IPS-15b (cell line): Measurements from ENCODE around the gene D2HGDH.
"Not testable (repeated sequence)": the region's sequence is repeated elsewhere in the genome, so short reads cannot be mapped to it uniquely, and the experiment has no call there.

Source experiments
- H3K27me3 ChIP-seq: one replicate; pipeline ENCODE4 v1.6.1; 2013; ENCODE audit warnings: low read length; ENCODE audit not compliant: control insufficient read depth, insufficient read depth
- H3K36me3 ChIP-seq: one replicate; pipeline ENCODE4 v1.6.1; 2013; ENCODE audit warnings: low read length; ENCODE audit not compliant: control insufficient read depth, insufficient read depth
- H3K4me1 ChIP-seq: one replicate; pipeline ENCODE4 v1.6.1; 2013; ENCODE audit warnings: mild to moderate bottlenecking, low read length; ENCODE audit not compliant: control insufficient read depth, insufficient read depth
- H3K4me3 ChIP-seq: one replicate; pipeline ENCODE4 v1.5.1; 2013; ENCODE audit warnings: low read depth, low read length
- H3K9ac ChIP-seq: one replicate; pipeline ENCODE4 v1.6.1; 2013; ENCODE audit warnings: low read depth, mild to moderate bottlenecking, low read length
- H3K9me3 ChIP-seq: one replicate; pipeline ENCODE4 v1.6.1; 2013; ENCODE audit warnings: mild to moderate bottlenecking, low read length; ENCODE audit not compliant: control insufficient read depth, insufficient read depth

Gene D2HGDH

DNA sequence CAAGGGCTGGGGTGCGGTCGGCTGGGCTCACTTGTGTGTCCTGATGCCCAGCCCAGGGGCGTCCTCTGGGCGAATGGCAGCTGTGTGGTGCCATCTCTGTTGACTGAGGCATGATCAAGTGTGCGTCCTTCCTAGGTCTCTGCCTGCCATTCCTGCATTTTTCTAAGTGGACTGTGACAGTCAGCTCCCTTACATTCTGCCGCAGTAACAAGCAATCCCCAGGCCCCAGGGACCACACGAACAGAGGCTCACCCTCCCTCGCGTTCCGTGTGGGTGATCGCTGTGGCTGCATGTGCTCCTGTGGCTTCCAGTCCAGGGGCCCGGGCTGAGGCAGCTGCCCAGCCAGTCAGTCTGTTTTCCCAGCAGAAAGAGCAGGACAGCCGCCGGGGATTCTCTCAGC is 17.8 kb downstream of the D2HGDH start:
- peaks cover 21% of the 10 kb centered on the region for H3K36me3 ChIP-seq
- no peaks in the 10 kb centered on the region for H3K9me3 ChIP-seq
- no peaks in the 10 kb centered on the region for H3K27me3 ChIP-seq
- no peak overlapping the region for H3K9ac ChIP-seq
- H3K4me3 ChIP-seq, result no peak overlapping the region
- no peaks in the 10 kb centered on the region for H3K4me1 ChIP-seq

DNA sequence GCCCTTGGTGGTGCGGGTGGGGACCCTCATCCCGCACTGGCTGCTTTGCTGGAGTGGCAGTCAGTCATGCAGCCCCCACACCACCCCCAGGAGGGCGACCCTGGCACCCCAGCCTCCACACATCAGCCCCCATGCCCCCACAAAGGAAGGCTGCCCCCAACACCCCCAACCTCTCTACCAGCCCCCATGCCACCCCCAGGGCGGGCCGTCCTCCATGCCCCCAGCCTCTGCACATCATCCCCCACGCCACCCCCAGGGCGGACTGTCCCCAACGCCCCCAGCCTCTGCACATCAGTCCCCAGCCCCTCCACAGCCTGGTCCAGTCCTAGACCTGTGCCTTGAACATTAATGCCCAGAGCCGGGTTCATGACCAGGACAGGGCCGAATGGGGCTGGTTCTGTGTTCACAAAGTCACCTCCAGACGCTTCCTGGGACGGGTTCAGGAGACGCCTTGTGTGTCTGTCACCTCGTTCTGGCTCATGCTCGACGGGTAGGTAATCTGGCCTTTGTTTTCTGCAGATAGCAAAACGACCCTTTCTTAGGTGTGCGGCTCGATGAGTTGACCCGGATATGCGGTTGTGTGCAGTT is 18.4 kb downstream of the D2HGDH start:
- no peaks in the 10 kb centered on the region for H3K4me1 ChIP-seq
- peaks cover 21% of the 10 kb centered on the region for H3K36me3 ChIP-seq
- no peak overlapping the region for H3K4me3 ChIP-seq
- H3K9ac ChIP-seq, result no peak overlapping the region
- H3K27me3 ChIP-seq, result no peaks in the 10 kb centered on the region
- no peaks in the 10 kb centered on the region for H3K9me3 ChIP-seq

DNA sequence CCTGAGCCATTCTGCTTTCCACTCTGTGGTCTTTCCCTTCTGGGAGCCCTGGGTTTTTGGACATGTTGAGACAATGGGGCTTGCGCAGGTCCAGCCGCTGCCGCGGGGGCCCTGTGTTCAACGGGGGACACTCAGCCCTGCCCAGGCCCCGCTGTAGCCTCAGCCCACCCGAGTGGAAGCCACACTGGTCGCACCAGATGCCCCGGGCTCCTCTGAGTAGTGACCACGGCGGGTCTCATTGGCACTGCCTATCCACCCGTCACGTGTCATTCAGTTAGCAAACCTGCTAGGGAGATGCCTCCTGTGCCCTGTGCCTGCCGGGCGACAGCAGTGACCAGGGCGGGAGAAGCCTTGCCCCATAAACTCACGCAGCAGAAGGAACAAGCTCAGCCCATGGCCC is 19.1 kb downstream of the D2HGDH start:
- peaks cover 21% of the 10 kb centered on the region for H3K36me3 ChIP-seq

DNA sequence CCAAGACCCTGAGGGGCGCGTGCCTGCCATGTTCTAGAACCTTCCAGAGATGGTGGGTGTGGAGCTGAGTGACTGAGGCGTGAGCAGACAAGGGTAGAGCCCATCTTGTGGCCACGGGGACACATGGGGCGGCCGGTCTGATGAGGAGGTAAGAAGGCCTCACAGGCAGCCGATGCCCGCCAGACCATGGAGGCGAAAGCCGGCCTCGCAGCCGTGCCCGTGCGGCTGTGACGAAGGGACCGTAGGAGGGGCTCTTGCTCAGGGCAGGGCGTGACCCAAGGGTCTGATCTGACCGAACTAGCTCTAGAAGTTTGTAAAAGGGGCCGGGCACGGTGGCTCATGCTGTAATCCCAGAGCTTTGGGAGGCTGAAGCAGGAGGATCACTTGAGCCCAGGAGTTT is 19.6 kb downstream of the D2HGDH start:
- Histone ChIP-seq H3K9me3 (no peaks in the 10 kb centered on the region), H3K9ac (no peak overlapping the region), H3K4me1 (no peaks in the 10 kb centered on the region), H3K36me3 (peaks cover 21% of the 10 kb centered on the region), H3K27me3 (no peaks in the 10 kb centered on the region), H3K4me3 (no peak overlapping the region)

More for the DNA sequence above, 19.1 kb downstream of the D2HGDH start:
- H3K9me3 ChIP-seq, result no peaks in the 10 kb centered on the region
- no peaks in the 10 kb centered on the region for H3K4me1 ChIP-seq
- H3K4me3 ChIP-seq, result no peak overlapping the region
- H3K9ac ChIP-seq, result no peak overlapping the region
- no peaks in the 10 kb centered on the region for H3K27me3 ChIP-seq

DNA sequence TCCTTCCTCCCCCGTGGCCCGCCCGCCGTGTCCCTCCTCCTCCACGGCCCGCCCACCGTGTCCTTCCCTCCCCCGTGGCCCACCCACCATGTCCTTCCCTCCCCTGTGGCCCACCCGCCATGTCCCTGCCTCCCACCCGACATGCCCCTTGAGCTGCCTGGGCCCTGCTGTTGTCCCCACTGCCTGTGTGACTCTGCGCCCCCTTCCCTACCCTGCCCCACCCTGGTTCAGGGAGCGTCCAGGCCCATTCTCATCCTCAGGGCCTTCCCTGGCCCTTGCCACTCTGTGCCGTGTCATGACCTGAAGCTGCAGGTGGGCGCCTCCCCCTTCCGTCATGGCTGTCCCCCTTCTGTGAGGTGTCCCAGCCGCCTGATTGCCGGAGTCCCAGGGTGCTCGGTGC is 20.7 kb downstream of the D2HGDH start:
- H3K9ac ChIP-seq, result no peak overlapping the region
- no peaks in the 10 kb centered on the region for H3K9me3 ChIP-seq
- no peak overlapping the region for H3K4me3 ChIP-seq
- peaks cover 14% of the 10 kb centered on the region for H3K36me3 ChIP-seq
- no peaks in the 10 kb centered on the region for H3K4me1 ChIP-seq
- H3K27me3 ChIP-seq, result no peaks in the 10 kb centered on the region

DNA sequence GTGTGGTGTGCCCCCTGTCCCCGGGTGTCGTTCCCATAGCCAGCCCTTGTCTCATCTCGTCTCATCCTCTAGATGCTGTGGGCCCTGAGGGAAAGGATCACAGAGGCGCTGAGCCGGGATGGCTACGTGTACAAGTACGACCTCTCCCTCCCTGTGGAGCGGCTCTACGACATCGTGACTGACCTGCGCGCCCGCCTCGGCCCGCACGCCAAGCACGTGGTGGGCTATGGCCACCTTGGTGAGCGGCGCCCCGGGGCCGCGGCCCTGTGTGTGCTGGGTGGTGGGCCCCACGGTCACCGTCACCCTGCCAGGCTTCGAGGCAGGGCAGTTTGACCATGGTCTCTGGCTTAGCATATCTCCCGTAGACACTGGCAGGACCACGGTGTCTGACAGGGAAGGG is 21.3 kb downstream of the D2HGDH start:
- Histone ChIP-seq H3K4me3 (no peak overlapping the region), H3K27me3 (no peaks in the 10 kb centered on the region), H3K9me3 (no peaks in the 10 kb centered on the region), H3K4me1 (no peaks in the 10 kb centered on the region), H3K36me3 (peaks cover 14% of the 10 kb centered on the region), H3K9ac (no peak overlapping the region)

DNA sequence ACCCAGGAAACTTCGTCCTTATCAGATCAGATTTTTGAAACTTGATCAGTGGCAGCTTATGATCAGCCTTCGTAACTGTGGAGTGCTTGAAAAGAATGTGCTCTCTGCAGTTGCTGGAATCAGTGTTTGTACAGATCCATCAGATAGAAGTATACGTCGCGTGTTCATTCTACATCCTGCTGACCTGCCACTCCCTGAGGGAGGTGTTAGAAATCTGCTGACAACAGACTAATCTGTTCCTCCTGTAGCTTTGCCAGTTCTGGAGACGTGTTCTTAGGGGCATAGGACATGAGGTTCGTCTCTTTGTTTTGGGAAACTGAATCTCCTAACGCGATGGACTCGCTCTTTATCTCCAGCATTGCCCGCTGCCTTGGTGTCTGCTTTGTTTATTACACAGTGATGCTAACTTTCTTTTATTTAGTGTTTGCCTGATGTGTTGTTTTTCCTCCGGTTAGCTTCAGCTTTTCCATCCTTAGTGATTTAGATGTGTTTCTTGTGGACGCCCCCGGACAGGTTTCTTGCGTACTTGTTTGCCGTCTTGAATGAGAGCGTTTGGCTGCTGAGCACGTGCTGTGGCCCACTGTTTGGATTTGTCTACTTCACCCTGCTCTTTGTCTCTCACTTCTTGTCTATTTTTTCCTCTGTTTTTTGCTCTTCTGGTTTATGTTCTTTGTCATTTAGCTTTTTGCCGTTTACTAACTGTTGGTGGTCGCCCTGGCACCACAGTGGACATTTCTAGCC is 24.8 kb downstream of the D2HGDH start:
- peaks cover 12% of the 10 kb centered on the region for H3K36me3 ChIP-seq
- no peak overlapping the region for H3K9ac ChIP-seq
- no peaks in the 10 kb centered on the region for H3K9me3 ChIP-seq
- H3K4me1 ChIP-seq, result peaks cover under 1% of the 10 kb centered on the region
- H3K27me3 ChIP-seq, result no peaks in the 10 kb centered on the region
- H3K4me3 ChIP-seq, result no peak overlapping the region

DNA sequence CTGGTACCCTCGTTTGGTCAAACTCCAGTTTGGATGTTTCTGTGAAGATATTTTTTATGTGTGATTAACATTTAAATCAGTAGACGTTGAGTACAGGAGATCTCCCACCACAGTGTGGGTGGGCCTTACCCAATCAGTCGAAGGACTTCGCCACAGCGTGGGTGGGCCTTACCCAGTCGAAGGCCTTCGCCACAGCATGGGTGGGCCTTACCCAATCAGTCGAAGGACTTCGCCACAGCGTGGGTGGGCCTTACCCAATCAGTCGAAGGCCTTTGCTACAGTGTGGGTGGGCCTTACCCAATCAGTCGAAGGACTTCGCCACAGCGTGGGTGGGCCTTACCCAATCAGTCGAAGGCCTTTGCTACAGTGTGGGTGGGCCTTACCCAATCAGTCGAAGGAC is 25.5 kb downstream of the D2HGDH start:
- not testable (repeated sequence) for H3K9me3 ChIP-seq, H3K9ac ChIP-seq, H3K4me1 ChIP-seq, H3K27me3 ChIP-seq, H3K4me3 ChIP-seq
- H3K36me3 ChIP-seq, result peaks cover 12% of the 10 kb centered on the region

DNA sequence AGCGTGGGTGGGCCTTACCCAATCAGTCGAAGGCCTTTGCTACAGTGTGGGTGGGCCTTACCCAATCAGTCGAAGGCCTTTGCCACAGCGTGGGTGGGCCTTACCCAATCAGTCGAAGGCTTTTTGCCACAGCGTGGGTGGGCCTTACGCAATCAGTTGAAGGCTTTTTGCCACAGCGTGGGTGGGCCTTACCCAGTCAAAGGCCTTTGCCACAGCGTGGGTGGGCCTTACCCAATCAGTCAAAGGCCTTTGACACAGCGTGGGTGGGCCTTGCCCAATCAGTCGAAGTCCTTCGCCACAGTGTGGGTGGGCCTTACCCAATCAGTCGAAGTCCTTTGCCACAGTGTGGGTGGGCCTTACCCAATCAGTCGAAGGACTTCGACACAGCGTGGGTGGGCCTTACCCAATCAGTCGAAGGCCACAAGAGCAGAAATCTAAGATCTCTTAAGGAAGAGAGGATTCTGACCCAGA is 25.9 kb downstream of the D2HGDH start:
- no peak overlapping the region for H3K4me3 ChIP-seq
- no peak overlapping the region for H3K9ac ChIP-seq
- peaks cover 11% of the 10 kb centered on the region for H3K36me3 ChIP-seq
- H3K4me1 ChIP-seq, result peaks cover 3% of the 10 kb centered on the region
- H3K27me3 ChIP-seq, result no peaks in the 10 kb centered on the region
- H3K9me3 ChIP-seq, result no peaks in the 10 kb centered on the region

DNA sequence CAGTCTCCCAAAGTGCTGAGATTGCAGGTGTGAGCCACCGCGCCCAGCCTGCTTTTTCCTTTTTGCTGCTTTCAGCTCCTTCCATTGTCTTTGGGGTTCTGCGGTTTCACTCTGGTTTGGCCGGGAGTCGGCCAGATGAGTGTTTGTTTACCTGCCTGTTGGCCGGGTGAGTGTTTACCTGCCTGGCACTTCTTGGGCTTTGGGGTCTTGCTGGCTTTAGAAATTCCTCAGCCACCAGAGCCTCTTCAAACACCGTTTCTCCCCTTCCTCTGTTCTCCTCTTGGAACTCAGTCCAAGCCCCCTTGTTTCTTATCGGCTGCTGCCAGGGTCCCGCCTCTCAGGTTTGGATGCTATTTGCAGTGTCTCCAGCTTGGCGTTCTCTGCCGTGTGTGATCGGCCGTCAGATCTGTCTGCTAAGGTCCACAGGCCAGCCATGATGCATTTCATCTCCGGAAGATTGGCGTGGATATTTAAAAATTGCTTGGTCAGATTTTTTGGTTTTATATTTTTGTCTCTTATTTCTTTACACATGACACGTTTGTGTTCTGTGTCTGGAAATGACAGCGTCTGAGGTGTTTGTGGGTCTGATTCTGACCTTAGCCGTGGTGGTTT is 28.0 kb downstream of the D2HGDH start:
- Histone ChIP-seq H3K4me3 (no peak overlapping the region), H3K9me3 (no peaks in the 10 kb centered on the region), H3K36me3 (peaks cover 3% of the 10 kb centered on the region), H3K27me3 (no peaks in the 10 kb centered on the region), H3K9ac (no peak overlapping the region), H3K4me1 (peaks cover 3% of the 10 kb centered on the region)

DNA sequence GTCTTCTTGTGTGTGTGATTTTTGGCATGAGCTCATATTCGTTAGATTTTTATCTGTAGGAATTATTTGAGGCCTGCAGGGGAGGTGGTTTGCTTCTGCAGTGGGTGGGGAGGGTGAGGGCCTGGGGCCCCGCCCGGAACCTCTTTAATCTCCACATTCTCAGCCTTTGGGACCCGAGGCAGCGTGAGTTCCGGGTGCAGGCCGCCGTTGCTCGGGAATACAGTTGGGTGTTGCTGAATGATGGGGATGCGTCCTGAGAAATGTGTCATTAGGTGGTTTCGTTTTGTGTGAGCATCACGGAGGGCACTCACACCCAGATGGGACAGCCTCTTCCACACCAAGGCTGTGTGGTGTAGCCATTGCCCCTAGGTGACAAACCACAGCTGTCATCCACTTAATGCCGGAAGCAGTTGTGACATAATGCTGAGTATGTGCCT is 28.5 kb downstream of the D2HGDH start:
- Histone ChIP-seq H3K4me1 (peaks cover 3% of the 10 kb centered on the region), H3K27me3 (no peaks in the 10 kb centered on the region), H3K9ac (no peak overlapping the region), H3K9me3 (no peaks in the 10 kb centered on the region), H3K4me3 (no peak overlapping the region), H3K36me3 (peaks cover 3% of the 10 kb centered on the region)
